OCI-LY1 (cell line): Measurements from ENCODE around the gene CEP164.

Experiments used
- EZH2 ChIP-seq: fragments of 200-600 bp; sonication (generic), shearing (Covaris generic); IDR thresholded peaks from 2 replicates; pipeline ENCODE4 v1.8.0; 2017; ENCODE audit warnings: borderline replicate concordance, mixed run types, mild to moderate bottlenecking, antibody characterized with exemption, low read length, moderate library complexity, mixed read lengths
- TF ChIP-seq, protein P1 (sequence below): fragments of 200-600 bp; sonication (generic), shearing (Covaris generic); IDR thresholded peaks from 2 replicates; pipeline ENCODE4 v1.5.1; 2017; ENCODE audit warnings: mild to moderate bottlenecking, antibody characterized with exemption, low read length, moderate library complexity, mixed read lengths

DNA sequence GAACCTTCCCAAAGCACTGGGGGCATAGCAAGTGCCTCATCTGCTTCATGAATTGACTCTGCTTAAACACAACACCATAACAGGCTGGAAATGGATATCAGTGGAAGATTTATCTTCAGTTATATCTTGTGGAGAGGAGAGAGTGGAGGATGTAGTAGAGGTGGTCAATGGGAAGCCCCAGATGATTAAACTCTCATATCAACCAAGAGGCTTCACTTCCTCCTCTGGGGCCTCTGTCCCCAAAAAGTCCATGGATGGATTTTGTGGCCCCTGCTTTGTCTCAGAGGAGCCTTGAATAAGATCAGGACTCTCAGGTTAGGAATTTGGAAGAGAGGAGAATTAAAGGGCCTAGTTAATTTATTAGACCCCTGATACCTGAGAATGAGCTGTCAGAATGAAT, 106.1 kb downstream of the CEP164 start:
- TF ChIP-seq, protein P1, sequence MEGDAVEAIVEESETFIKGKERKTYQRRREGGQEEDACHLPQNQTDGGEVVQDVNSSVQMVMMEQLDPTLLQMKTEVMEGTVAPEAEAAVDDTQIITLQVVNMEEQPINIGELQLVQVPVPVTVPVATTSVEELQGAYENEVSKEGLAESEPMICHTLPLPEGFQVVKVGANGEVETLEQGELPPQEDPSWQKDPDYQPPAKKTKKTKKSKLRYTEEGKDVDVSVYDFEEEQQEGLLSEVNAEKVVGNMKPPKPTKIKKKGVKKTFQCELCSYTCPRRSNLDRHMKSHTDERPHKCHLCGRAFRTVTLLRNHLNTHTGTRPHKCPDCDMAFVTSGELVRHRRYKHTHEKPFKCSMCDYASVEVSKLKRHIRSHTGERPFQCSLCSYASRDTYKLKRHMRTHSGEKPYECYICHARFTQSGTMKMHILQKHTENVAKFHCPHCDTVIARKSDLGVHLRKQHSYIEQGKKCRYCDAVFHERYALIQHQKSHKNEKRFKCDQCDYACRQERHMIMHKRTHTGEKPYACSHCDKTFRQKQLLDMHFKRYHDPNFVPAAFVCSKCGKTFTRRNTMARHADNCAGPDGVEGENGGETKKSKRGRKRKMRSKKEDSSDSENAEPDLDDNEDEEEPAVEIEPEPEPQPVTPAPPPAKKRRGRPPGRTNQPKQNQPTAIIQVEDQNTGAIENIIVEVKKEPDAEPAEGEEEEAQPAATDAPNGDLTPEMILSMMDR: no peak
- no peak for TF ChIP-seq EZH2
